Fibroblast of pulmonary artery (primary cell): ENCODE results near the gene SLC2A10.

Experiments used
- DNase-seq: peaks from one replicate; pipeline ENCODE4 v3.0.0-alpha.2; 2010; ENCODE audit warnings: low read depth
- H3K4me3 ChIP-seq: replicated peaks from 2 replicates; pipeline ENCODE4 v1.5.1; 2011; ENCODE audit warnings: low read depth, mild to moderate bottlenecking, control low read depth, low read length, moderate library complexity
- TF ChIP-seq, protein P1 (sequence below): IDR thresholded peaks from 2 replicates; pipeline ENCODE4 v1.5.1; 2011; ENCODE audit warnings: mild to moderate bottlenecking, control low read depth, low read length, inconsistent platforms; ENCODE audit errors: missing control alignments

Gene SLC2A10

GRCh38 chr20:46666818-46667515 is 42.5 kb upstream of the SLC2A10 start:
- H3K4me3 ChIP-seq = no peak overlapping the region
- TF ChIP-seq, protein P1, sequence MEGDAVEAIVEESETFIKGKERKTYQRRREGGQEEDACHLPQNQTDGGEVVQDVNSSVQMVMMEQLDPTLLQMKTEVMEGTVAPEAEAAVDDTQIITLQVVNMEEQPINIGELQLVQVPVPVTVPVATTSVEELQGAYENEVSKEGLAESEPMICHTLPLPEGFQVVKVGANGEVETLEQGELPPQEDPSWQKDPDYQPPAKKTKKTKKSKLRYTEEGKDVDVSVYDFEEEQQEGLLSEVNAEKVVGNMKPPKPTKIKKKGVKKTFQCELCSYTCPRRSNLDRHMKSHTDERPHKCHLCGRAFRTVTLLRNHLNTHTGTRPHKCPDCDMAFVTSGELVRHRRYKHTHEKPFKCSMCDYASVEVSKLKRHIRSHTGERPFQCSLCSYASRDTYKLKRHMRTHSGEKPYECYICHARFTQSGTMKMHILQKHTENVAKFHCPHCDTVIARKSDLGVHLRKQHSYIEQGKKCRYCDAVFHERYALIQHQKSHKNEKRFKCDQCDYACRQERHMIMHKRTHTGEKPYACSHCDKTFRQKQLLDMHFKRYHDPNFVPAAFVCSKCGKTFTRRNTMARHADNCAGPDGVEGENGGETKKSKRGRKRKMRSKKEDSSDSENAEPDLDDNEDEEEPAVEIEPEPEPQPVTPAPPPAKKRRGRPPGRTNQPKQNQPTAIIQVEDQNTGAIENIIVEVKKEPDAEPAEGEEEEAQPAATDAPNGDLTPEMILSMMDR = no peak
- no peak for DNase-seq

GRCh38 chr20:46670228-46670584 is 39.2 kb upstream of the SLC2A10 start:
- DNase-seq = no peak
- H3K4me3 ChIP-seq = no peak overlapping the region
- TF ChIP-seq, protein P1 = no peak

DNA sequence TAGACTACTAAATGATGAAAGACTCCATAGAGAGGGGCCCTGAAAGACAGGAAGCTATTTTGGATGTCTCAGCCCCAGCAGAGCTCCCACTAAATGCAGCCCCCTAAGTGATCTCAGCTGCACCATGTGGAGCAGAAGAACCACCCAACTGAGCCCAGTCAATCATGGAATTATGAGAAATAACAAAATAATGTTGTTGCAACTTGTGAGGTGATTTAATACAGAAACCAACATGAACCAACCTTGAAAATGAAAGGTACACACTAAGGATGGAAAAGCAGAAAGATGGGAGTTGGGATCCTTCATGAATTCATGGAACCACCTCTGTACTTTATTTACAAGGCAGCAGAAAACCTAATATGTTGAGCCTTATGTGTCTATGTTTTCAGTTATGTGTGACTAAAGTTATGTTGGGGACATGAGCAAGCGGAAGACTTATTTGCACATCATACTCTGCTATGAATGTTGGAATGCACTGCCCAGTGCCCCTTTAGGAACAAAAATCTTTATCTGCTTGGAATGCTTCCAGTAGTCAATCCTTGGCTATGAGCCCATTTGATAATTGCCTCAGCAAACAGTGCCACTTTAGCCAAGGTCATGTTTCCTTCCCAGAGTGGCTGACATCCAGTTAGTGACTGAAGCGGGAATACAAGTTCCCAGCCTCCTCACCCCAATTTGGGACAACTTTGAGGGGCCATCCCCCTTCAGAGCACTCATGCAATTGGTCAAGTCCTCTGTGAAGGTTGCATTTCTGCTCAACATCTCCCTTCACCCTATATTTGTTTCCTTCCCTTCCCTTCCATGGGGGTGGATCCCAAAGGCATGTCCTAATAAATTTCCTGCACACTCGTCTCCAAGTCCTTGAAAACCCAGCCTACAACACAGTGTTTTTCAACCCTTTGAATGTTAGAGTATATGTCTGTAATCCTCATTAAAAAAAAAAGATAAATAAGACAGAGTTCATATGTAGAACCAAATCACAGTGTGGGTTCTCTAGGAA is 38.6 kb upstream of the SLC2A10 start:
- no peak for DNase-seq
- H3K4me3 ChIP-seq = no peak overlapping the region
- TF ChIP-seq, protein P1 = no peak

DNA sequence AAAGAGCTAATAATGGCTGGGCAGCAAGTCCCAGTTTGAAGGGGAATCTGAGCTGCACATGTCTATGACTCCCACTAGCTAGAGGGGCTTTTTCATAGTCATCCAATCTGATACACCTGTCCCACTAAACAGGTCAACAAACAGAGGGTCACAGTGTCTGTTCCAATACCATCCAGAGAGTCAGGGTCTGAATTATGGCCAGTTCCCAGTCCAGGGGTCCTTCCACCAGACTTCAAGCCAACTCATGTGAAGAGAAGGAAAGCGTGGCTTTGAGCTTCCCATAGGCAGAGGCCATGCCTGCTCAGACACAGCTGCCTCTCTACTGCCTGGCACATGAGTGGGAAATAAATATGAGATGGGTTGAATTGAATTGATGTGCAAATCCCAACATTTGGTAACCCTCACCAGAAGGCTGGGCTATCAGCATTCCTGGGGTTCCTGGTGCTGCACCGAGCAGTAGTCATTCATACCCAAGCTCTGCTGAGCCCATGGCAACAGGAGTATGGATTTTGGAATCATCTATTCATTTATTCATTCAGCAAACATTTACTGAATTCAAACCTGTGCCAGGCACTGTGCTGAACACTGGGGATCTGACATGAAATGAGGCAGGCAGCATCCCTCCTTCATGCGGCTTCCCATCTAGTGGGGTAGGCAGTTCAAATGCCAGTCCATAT is 37.4 kb upstream of the SLC2A10 start:
- DNase-seq = no peak
- TF ChIP-seq, protein P1 = no peak
- H3K4me3 ChIP-seq = no peak overlapping the region

GRCh38 chr20:46672543-46673148 is 36.8 kb upstream of the SLC2A10 start:
- DNase-seq = no peak
- TF ChIP-seq, protein P1 = no peak
- H3K4me3 ChIP-seq = no peak overlapping the region

GRCh38 chr20:46673394-46674252 is 35.8 kb upstream of the SLC2A10 start:
- no peak overlapping the region for H3K4me3 ChIP-seq
- TF ChIP-seq, protein P1 = no peak
- no peak for DNase-seq
